ENCODE measurements around the gene MYMX.
A peak's percentile ranks its signal among the peaks of the same experiment; 100 is the strongest.

Gene MYMX

GRCh38 chr6:44265722-44266233 is 49.1 kb downstream of the MYMX start:
- H3K36me3 ChIP-seq (ENCODE audit: control insufficient read depth, insufficient read depth, low read length): no peaks in the 10 kb centered on the region
- H3K79me2 ChIP-seq: no peaks in the 10 kb centered on the region
- H3K4me1 ChIP-seq: peaks cover 15% of the 10 kb centered on the region
- no peaks in the 10 kb centered on the region for H3K27me3 ChIP-seq (ENCODE audit: control insufficient read depth, insufficient read depth, low read length)
- TF ChIP-seq CTCF (IDR thresholded peaks at IDR 0.05): no peak
- peak overlapping the region; percentile 93 for H2AFZ ChIP-seq
- no peak overlapping the region for H3K9ac ChIP-seq
- peak overlapping the region; percentile 92 for H3K4me2 ChIP-seq (ENCODE audit: low read length)
- no peaks in the 10 kb centered on the region for H3K9me3 ChIP-seq (ENCODE audit: control insufficient read depth, low read length)
- peak overlapping the region; percentile 71 for H3K4me3 ChIP-seq (ENCODE audit: low read depth, low read length)
- no peak overlapping the region for H3K27ac ChIP-seq

GRCh38 chr6:44266347-44266746 is 49.6 kb downstream of the MYMX start:
- Histone ChIP-seq H3K27me3 (ENCODE audit: control insufficient read depth, insufficient read depth, low read length) (no peaks in the 10 kb centered on the region), H3K9me3 (ENCODE audit: control insufficient read depth, low read length) (no peaks in the 10 kb centered on the region), H3K27ac (no peak overlapping the region), H3K9ac (no peak overlapping the region), H3K4me2 (ENCODE audit: low read length) (no peak overlapping the region), H3K36me3 (ENCODE audit: control insufficient read depth, insufficient read depth, low read length) (no peaks in the 10 kb centered on the region), H3K4me3 (ENCODE audit: low read depth, low read length) (no peak overlapping the region), H2AFZ (no peak overlapping the region), H3K79me2 (no peaks in the 10 kb centered on the region), H3K4me1 (peaks cover 15% of the 10 kb centered on the region)
- TF ChIP-seq CTCF (IDR thresholded peaks at IDR 0.05): no peak

- Histone ChIP-seq H3K9ac (no peak overlapping the region), H2AFZ (no peak overlapping the region), H3K79me2 (no peaks in the 10 kb centered on the region), H3K36me3 (ENCODE audit: control insufficient read depth, insufficient read depth, low read length) (no peaks in the 10 kb centered on the region), H3K9me3 (ENCODE audit: control insufficient read depth, low read length) (no peaks in the 10 kb centered on the region), H3K27ac (no peak overlapping the region), H3K4me2 (ENCODE audit: low read length) (no peak overlapping the region), H3K4me1 (peaks cover 15% of the 10 kb centered on the region), H3K27me3 (ENCODE audit: control insufficient read depth, insufficient read depth, low read length) (no peaks in the 10 kb centered on the region), H3K4me3 (ENCODE audit: low read depth, low read length) (no peak overlapping the region)
- no peak for TF ChIP-seq CTCF (IDR thresholded peaks at IDR 0.05)
These were observed 50.5 kb downstream of the MYMX start for GRCh38 chr6:44267252-44267651.
